Stimulated activated CD4-positive, alpha-beta T cell treated with anti-CD3 and anti-CD28 coated beads, TNF-alpha, amount 100 ng/mL, for 48 hours (primary cell): ENCODE data around the gene ARHGAP6.

Source experiments
- DNase-seq, 3 donors: peaks; one replicate each; pipeline ENCODE4 v3.0.0-alpha.2; 2020; ENCODE audit warnings: low read depth in 3 of 3

Gene ARHGAP6

DNA sequence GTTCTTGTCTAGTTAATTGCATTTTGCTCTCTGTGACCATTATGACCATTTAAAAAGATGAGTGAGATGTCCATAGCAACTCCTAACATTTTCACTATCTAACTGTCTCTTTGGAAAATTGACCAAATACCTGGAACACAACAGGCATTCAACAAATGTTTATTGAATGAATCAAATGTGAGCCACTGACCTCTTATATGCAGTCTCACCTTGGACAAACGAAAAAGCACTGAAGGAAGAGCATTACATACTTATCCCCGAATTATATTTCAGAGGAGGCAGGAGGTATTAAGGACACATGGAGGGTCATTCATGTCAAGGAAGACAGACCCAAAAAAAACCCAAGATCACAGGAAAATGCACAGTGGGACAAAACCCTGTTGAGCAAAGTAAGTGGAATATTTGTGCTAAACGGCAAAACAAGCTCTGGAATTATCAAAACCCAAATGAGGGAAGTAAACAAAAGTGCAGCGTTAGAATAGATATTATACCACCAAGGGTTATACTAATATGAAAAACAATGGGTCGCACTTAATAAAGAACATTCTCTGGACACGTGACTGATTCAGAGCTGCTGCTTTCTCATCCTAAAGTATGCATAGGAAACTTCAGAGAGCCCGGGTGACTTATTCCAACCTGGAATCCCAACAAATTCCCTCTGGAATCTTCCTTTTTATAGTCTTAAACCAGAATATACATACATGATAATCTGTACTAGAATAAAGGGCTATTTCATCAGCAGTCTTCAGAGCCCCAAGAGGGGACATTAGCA is 240.6 kb downstream of the ARHGAP6 start:
- DNase-seq, result no peak

DNA sequence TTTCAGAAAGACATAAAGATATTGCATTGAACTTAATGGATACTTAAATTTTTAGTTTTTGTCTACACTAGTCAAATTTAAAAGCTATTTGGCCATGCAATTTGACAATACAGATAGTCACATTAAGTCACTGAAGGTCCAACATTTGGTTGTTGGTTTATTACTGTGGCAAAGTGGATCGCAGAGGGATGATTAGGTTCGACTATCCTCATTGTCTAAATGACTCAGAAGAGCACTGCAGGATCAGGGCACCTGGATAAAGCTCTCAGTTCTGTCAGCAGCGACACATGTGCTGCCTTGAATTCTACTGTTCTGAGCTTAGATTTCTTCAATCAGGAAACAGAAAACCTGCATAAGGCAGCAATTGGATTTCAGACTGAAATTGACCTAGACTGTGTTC is 241.8 kb downstream of the ARHGAP6 start:
- DNase-seq, result no peak

DNA sequence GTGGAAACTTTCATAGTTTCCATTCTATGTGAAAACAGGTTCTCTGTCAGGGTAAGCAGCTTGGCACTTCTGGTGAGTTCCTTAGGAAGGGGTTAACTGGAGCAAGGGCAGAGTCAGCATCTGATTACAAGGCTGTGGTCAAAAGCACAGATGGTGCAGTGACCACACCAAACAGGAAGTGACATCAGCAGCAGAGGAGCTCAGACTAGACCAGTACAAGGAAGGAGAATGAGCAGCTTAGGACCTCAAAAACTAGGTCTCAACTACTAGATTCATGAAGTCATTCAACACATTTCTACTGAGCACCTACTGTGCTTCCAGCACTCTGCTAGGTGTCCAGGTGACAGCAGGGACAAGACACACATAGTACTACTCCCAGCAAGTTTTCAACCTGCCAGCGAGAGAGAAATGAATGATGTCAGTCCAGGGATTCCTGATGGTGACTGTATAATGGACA is 242.3 kb downstream of the ARHGAP6 start:
- DNase-seq, result no peak

DNA sequence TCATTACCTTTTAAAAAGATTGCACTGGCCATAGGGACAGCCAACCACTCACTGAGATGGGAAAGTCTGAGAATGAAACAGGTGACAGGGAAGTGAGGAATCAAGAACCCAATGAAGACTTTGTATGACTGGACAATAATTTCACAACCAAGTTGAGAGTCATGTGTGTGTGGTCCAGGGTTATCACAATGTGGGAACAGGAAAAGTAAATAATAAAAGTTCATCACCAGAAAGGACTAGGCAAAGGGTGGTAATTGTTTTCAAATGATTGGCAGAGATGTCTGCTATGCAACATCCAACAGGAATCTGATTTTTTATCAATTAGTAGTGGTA is 243.2 kb downstream of the ARHGAP6 start:
- DNase-seq, result no peak

DNA sequence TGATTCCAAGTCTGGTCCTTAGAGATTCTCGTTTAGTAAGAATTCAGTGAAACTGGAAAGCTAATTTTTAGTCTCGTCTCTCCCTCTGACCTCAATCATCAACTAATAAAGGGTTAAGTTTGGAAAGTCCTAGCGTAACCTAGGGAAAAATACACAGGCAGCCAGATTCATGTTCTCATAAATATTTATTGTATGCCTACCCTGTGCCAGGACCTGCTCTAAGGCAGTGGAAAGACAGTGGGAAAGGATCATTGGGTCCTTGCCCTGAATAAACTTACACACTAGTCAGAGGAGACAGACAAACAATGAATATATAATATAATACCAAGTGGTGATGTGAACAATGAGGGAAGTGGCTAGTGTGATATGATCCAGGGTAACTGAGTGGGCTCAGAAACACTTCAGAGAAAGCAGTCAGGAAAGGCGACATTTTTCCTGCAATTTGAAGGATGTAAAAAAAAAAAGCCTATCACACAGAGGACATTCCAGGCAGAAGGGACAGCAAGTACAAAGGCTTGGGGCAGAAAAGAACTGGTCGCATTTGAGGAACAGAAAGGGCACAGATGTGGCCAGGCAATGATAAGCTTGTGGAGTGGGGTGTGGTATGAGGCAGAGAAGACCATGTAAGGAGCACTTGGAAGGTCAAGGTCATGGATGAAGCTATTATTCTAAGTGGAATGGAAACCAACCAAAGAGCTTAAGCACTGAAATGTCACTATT is 243.8 kb downstream of the ARHGAP6 start:
- no peak for DNase-seq

DNA sequence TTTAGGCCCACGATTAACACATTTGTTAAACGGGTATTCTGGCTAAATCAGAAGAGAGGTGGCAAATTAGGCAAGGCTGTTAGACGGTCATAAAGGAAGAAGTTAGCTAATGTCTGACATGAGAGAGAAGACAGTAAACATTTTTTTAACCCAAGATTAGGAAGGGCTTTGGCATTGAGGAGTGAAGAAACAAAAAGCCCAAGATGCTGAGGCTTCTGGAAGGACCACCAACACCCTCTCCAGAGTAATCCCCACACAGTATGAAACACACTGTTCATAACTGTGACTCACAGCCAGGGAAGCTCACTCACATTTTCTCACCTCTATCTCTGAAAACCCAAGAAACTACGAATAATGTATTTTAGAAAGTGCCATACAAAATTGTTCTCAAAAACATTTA is 244.9 kb downstream of the ARHGAP6 start:
- no peak for DNase-seq

DNA sequence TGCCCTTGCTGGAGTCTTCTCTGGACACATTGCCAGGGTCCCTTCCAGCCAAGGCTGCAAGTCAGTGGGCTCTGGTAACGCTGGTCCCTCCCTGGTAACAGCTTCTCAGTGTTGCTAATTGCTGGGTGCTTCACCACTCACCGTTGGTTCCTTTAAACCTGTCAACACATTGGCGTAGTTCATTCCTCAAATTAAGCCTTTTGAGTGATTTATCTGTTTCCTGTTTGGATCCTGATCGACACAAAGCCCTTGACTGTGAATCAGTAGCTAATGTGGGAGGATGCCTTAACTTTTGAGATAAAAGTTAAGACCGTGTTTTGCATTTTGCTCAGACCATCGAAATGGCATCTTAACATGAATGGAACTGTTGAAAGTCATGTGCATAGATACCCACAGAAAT is 246.6 kb downstream of the ARHGAP6 start:
- no peak for DNase-seq

DNA sequence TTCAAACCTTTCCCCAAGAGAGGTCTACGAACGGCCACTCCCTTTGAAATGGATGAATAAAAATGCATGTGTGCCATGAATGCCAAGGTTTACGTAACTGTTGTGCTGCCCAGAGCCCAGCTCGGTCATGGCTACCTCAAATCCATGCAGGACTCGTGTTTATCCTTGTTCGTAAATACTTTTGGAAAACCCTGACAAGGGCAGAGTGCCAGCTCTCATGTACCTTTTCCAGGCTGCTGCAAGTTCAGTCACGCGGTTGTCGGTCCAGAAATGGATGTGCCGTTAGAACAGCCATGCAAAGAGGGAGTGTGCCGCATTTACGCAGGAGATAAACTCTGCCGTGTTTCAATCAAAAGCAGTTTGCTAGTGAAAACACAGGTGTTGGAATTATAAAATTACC is 249.1 kb downstream of the ARHGAP6 start:
- DNase-seq, result no peak

DNA sequence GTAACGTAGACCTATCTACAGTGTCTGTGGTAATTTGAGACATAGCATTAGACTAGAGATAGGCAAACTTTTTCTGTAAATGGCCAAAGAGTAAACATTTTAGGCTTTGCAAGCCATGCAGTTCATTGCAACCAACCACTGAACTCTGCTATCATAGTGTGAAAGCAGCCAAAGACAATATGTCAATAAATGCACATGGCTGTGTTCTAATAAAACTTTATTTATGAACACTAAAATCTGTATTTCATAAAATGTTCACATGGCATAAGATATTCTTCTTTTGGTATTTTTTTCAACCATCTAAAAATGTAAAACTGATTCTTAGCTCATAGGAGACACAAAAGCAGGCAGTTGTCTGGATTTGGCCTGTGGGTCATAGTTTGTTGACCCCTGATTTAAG is 251.6 kb downstream of the ARHGAP6 start:
- no peak for DNase-seq

DNA sequence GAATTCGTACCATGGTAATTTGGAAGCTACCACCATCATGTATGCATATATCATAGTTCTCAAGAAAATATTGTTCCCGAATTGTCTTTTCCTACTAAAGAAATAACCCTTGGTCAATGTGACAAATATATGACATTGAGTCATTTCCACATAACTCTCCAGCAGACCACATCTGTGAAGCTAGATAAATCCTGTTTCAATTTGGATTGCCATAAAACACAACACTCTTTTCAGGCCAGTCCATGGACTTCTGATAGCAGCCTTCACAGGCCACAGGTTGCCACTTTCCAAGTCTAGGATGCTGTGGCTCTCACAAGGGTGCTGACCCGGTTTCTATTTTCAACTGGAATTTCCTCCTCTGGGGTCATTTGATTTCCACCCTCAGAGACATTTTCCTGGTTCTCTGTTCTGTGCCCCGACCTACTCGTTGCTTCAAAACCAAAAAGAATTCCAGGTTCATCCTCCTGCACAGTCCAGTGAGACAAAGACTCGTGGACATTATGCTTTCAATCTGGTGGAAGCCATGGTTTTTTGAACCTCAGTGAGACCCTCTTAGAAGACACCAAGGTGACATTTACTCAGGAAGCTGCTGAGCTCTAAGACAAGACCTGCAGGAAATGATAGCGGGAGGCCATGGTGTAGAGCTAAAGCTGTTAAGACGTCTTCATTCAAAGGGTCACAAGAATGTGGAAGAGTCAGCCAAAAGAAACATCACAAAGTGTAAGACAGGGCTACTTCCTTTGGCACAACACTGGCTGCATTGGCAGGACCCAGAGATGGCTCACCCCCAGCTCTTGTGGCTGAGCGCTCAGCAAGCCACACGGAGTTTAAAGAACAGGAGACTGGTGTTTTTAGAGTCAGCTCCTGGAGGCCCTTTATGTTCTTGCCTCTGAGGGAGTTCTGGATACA is 252.8 kb downstream of the ARHGAP6 start:
- DNase-seq, result no peak

DNA sequence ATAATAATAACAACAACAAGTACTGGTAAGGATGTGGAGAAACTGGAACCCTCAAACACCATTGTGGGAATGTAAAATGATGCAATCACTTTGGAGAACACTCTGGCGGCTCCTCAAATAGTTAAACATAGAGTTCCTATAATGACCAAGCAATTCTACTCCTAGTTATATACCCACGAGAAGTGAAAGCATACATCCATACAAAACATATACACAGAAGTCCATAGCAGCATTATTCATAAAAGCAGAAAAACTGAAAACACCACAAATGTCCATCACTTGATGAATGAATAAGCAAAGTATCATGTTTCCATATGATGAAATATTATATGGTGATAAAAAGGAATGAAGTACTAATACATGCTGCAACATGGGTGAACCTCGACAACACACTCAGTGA is 255.8 kb downstream of the ARHGAP6 start:
- no peak for DNase-seq

DNA sequence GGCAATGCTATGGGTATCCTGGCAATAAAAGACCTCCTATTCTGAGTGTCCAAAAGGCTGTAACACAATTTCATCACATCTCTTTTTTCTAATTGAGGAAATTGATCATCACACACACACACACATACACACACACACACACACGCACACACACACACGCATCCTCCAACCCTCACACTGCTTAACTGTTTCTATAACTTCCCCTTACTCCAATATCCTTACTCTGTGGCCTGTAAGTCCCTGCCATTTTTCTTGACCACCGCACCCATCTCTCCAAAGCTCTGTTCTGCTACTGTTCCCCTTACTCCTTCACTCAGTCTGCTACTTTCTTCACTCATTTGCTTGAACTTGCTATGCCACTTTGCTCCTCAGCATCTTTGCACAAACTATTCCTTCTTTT is 256.9 kb downstream of the ARHGAP6 start:
- no peak for DNase-seq

DNA sequence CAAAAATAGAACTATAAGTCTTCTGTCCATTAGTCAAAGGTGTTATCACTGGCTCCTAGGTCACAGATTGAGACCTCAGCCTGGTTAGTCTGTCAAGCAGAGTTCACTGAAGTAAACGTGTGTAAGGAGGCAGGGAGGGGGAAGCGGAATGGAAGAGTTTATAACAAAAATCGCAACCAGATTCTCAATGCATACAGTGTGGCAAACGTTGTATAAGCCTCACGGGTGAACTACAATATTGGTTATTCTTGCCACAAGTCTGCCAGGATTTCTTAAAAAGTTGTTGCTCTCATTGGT is 257.7 kb downstream of the ARHGAP6 start:
- no peak for DNase-seq

DNA sequence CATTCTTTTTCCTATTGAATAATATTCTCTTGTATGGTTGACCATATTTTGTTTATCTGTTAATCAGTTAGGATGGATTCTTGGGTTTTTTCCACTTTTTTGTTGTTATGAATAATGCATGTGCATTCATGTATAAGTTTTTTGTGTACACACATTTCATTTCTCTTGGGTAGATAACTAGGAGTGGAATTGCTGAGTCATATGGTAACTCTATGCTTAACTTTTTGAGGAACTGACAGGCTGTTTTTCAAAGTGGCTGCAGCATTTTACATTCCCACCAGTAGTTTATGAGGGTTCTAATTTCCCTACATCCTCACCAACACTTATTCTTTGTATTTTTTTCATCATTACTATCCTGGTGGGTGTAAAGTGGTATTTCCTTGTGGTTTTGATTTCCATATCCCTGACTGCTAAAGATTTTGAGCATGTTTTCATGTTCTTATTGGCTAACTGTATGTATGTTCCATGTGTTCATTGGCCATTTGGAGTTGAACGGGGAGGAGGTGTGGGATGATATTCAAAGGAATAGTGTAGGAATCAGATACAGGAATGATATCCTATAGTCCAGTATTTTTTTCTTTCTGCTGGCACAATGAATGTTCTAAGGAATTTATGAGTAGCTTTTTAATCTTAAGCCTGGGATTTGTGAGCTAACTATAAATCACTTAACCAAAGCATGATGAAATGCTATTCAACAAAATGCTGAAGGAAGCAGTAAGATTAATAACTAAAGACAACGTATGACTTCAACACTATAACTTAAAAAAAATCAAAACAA is 258.2 kb downstream of the ARHGAP6 start:
- DNase-seq, result no peak

DNA sequence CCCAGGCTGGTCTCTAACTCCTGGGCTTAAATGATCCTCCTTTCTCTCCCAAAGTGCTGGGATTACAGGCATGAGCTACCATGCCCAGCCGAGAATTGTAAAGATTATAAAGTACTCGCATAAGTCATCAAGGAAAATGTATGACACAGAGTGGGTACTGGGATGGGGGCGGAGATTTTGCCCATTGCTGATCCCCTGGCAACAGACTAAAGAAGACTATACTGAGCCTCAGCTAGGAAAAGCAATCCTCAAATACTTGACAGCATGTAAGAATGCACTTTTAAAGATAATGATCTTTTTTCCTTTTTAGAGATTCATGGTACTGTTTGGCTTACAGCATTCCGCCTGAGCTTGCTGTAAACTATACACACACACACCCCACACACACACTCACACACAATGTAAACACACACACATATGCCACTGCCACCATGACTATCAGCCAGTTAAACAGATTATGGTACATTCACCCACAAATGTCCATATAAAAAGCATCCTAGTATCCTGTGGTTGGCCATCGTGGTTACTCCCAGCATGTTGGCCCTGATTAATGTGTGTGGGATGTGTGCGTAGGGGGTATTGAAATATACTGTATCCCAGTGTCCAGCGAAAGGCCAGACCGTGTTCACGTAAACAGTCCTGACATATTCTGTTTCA is 259.5 kb downstream of the ARHGAP6 start:
- DNase-seq, result no peak

DNA sequence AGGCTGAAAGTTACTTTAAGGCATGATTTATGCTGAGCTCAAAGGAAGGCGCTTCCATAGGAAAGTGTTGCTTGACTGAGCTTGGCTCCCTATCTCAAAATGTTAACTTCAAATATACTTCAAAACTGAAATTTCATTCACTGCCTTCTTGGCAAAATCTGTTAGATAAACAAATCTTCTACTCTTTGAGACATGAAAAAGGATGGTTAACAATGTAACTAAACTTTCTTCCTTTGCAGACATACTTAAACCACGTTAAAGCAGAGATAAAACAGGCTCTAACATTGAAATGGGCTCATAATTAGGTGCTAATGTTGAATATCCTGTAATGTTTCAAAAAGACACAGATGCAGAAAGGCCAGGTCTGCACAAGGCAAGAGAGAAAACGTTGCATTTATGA is 262.1 kb downstream of the ARHGAP6 start:
- DNase-seq, result no peak

DNA sequence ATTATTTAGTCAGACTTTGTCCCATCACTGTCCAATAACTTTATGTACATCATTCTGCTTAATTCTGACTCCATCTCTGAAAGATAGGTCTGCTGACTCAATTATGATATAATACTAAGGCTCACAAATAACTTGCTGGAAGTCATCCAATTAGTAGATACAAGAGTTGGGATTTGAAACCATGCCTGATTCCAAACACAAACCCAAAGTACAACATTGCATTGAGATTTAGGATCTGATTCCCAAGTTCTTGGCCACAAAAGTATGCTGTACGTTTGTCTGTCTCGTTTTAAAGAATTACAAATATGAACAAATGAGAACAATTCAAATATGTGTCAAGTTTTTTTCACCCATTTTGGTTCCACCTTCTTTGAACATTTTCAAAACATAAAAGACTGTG is 263.8 kb downstream of the ARHGAP6 start:
- DNase-seq, result no peak

DNA sequence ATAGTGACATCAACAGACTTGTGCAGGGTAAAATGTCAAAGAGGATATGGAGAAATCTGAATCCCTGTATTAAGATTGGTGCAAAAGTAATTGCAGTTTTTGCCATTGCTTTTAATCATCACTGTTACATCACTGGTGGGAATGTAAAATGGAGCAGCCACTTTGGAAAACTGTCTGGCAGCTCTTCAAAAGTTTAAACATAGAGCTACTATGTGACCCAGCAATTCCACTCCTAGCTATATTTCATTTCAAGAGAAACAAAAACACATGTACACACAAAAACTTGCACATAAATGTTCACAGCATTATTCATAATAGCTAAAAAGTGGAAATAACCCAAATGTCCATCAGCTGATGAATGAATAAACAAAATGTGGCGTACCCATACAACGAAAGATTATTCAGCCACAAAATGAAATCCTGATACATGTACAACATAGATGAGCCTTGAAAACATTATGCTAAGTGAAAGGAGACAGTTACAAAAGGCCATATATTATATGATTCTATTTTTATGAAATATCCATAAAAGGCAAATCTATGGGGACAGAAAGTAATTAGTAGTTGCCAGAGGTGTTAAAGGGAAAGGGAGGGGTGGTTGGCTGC is 266.1 kb downstream of the ARHGAP6 start:
- DNase-seq, result no peak

DNA sequence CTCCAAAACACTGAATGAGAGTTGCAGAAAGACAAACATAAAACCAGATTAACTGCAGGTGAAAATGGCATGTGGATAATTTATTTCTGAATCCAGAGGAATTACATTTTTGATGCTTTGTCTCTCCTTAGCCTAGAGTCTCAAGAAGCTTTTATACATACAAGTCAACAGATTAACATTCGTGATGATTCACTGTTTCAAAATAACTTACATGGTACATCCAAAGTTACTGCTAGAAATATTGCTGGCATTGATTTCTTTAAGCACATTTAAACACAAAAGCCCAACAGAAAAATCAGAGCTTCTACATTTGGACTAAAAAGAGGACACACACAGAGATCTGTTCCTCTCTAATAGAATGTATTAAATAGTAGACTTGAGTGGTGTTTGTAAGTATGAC is 266.9 kb downstream of the ARHGAP6 start:
- DNase-seq, result no peak

DNA sequence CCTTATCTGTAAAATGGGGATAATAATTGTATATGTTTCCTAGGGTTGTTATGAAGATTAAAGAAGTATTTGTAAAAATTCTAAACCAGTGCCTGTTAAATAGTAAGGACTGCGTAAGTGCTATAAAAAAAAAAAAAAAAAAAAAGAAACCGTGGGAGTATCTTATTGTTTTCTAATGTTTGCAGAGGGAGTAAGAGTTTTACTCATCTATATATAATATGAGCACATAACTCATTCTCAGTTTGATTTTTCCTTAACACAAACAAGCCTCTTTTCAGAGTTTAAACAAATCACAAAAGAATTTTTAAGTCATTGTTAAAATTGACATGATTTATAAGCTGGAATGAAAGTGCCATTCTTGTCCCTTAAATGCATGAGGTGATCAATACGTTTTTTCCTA is 267.6 kb downstream of the ARHGAP6 start:
- no peak for DNase-seq

DNA sequence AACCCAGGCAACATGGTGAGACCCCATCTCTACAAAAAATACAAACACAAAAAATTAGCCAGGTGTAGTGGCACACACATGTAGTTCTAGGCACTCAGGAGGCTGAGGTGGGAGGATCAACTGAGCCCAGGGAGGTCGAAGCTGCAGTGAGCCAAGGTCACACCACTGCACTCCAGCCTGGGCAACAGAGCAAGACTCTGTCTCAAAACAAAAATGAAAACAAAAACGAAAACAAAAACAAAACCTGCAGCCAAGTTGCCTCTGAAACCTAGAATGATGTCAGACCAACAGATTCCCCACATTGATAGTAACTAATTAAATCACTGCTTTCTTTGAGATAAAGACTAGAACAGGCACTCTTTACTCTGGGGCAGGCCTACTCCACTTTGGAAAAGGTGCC is 268.0 kb downstream of the ARHGAP6 start:
- no peak for DNase-seq
